NB4 (cell line): ENCODE results near the gene CTNNA3.

Experiments
- POLR2A ChIP-seq: IDR thresholded peaks from 2 replicates; pipeline ENCODE4 v1.6.1; 2011; ENCODE audit warnings: mild to moderate bottlenecking; ENCODE audit not compliant: insufficient read length; ENCODE audit errors: extremely low read depth
- TF ChIP-seq, protein P1 (sequence below): IDR thresholded peaks from one replicate; pipeline ENCODE4 v1.5.1; 2012; ENCODE audit warnings: low read depth, low read length
- TF ChIP-seq, protein P2 (sequence below): IDR thresholded peaks from 2 replicates; pipeline ENCODE4 v1.6.1; 2011; ENCODE audit warnings: low read depth, low read length

DNA sequence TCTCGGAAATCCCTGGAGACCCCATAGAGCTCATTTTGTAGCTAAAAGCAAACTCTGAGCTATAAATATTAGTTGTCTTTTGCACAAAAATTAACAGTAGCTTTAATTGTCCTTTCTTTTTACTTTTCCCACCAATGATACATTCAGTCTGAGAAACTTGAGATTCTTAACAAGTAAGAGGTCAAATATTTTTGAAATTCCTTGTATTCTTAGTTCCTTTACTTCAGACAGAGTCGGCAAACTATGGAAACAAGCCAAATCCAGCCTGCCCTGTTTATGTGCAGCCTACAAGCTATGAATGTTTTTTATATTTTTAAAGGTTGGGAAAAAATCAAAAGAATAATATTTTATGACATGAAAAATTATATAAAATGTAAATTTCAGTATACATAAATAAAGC is 146.6 kb downstream of the CTNNA3 start:
- TF ChIP-seq, protein P1, sequence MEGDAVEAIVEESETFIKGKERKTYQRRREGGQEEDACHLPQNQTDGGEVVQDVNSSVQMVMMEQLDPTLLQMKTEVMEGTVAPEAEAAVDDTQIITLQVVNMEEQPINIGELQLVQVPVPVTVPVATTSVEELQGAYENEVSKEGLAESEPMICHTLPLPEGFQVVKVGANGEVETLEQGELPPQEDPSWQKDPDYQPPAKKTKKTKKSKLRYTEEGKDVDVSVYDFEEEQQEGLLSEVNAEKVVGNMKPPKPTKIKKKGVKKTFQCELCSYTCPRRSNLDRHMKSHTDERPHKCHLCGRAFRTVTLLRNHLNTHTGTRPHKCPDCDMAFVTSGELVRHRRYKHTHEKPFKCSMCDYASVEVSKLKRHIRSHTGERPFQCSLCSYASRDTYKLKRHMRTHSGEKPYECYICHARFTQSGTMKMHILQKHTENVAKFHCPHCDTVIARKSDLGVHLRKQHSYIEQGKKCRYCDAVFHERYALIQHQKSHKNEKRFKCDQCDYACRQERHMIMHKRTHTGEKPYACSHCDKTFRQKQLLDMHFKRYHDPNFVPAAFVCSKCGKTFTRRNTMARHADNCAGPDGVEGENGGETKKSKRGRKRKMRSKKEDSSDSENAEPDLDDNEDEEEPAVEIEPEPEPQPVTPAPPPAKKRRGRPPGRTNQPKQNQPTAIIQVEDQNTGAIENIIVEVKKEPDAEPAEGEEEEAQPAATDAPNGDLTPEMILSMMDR: no peak
- TF ChIP-seq, protein P2, sequence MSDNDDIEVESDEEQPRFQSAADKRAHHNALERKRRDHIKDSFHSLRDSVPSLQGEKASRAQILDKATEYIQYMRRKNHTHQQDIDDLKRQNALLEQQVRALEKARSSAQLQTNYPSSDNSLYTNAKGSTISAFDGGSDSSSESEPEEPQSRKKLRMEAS: no peak
- no peak for TF ChIP-seq POLR2A
